GM12873 (cell line): ENCODE data around the gene MICU1.

Source experiments
- CTCF ChIP-seq: IDR thresholded peaks from 2 replicates; pipeline ENCODE4 v1.5.1; 2012; ENCODE audit warnings: low read depth, mild to moderate bottlenecking, moderate library complexity, low read length, control low read depth; ENCODE audit not compliant: insufficient read depth; ENCODE audit errors: missing control alignments

MICU1 gene

GRCh38 chr10:72539137-72539536, 86.7 kb downstream of the MICU1 start:
- no peak for TF ChIP-seq CTCF

DNA sequence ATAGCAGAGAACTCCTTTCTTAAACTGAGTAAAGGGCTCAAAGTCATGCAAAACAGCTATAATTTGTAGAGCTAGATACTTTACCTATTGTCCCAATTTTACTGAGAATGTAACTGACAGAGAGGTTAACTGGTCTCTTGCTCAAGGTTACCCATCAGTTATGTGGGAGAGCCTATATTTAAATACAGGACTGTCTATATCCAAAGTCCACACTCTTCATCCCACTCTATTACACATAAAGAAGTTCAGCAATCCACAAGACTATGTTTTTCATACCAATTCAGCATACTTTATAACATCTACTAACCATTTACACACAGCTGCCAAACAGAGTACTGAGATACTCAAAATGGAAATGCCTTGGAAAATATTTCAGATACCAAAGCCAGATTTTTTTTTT, 100.2 kb downstream of the MICU1 start:
- no peak for TF ChIP-seq CTCF

DNA sequence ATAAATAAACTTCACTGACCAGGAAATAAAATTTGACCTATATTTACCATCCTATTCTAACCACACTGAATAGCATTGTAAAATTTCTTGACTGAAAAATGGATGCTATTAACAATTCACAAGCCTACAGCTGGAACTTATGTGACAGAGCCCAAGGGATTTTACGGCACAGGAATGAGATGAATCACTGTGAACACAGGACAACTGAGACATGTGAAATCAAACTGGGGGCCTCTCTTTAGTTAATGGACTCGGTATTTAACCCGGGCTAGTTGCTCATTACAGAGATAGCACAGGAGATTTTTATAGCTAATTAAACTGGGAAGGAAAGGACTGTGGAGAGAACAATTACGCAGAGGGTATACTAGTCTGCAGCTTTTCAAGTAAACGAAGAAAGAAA, 100.6 kb downstream of the MICU1 start:
- no peak for TF ChIP-seq CTCF

- no peak for TF ChIP-seq CTCF
Observed at GRCh38 chr10:72524489-72524888, 101.4 kb downstream of the MICU1 start.

DNA sequence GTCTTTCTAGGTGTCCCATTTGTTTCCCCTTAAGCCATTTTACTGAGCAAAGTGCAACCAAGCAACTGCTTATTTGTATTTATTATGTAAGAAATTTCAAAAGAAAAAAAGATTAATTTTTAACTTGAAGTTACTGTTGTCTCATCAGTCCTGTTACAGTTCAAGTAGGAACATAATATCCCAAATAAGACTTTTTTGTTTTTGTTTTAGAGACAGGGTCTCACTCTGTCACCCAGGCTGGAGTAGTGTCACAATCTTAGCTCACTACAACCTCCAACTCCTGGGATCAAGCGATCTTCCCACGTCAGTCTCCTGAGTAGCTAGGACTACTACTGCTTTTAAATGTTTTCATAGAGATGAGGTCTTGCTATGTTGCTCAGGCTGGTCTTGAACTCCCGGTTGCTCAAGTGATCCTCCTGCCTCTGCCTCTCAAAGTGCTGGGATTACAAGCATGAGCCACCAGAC, 101.9 kb downstream of the MICU1 start:
- TF ChIP-seq CTCF: no peak

DNA sequence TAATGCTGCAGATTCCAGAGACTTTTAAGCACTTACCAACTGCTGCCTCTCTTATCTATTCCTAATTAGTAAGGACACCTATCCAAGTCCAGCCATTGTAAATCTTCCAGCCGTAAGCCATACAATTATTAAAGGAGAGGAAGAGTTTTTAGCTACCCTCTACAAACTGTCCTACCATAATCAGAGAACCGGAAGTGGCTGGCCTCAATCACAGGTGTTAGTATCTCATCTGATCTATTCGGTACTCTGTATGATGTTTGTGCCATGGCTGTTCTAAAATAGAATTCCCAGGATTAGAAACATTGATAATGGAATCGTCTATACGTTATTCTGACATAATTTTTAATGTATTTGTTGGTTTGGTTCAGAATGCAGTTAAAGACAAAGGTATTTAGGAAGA, 102.8 kb downstream of the MICU1 start:
- TF ChIP-seq CTCF: no peak

- no peak for TF ChIP-seq CTCF
Observed at GRCh38 chr10:72517244-72517643, 108.6 kb downstream of the MICU1 start.
